SJSA1 (cell line): ENCODE data around the gene FAM20A. TPM values are rescaled to one million over a fixed set of nuclear protein-coding genes. Genes with fewer than 3 reads are reported as not detected.
A peak's percentile ranks its signal among the peaks of the same experiment; 100 is the strongest.
"Not testable (repeated sequence)": the region's sequence is repeated elsewhere in the genome, so short reads cannot be mapped to it uniquely, and the experiment has no call there.

Experiments
- DNase-seq, 2 experiments: peaks; one replicate each; pipeline ENCODE4 v3.0.0-alpha.2; 2015 to 2020; ENCODE audit warnings: low spot score in 2 of 2, low read depth in 1 of 2
- H3K27ac ChIP-seq: fragments of 250-450 bp; sonication (Bioruptor Pico); 2 replicates; pipeline ENCODE4 v1.5.1; 2020; ENCODE audit warnings: mild to moderate bottlenecking, moderate library complexity
- H3K27me3 ChIP-seq: fragments of 250-450 bp; sonication (Bioruptor Pico); replicated peaks from 2 replicates; pipeline ENCODE4 v1.5.1; 2020; ENCODE audit warnings: mild to moderate bottlenecking, moderate library complexity
- H3K36me3 ChIP-seq: fragments of 250-450 bp; sonication (Bioruptor Pico); 2 replicates; pipeline ENCODE4 v1.5.1; 2020; ENCODE audit warnings: mild to moderate bottlenecking
- H3K4me1 ChIP-seq: fragments of 250-450 bp; sonication (Bioruptor Pico); replicated peaks from 2 replicates; pipeline ENCODE4 v1.6.1; 2021; ENCODE audit warnings: mild to moderate bottlenecking
- H3K4me3 ChIP-seq: fragments of 250-450 bp; sonication (Bioruptor Pico); 2 replicates; pipeline ENCODE4 v1.5.1; 2020; ENCODE audit warnings: mild to moderate bottlenecking
- H3K9me3 ChIP-seq: fragments of 250-450 bp; sonication (Bioruptor Pico); replicated peaks from 2 replicates; pipeline ENCODE4 v1.5.1; 2020; ENCODE audit warnings: mild to moderate bottlenecking
- total RNA-seq: library from RNA; depleted of rRNA; stranded (reverse); fragments of >200 nt; shearing (Covaris generic); gene quantifications from 2 replicates; pipeline ENCODE4 v1.2.3, GENCODE V29; 2014

Gene FAM20A
- total RNA-seq, 1 experiment from 2014 or later, result not detected

DNA sequence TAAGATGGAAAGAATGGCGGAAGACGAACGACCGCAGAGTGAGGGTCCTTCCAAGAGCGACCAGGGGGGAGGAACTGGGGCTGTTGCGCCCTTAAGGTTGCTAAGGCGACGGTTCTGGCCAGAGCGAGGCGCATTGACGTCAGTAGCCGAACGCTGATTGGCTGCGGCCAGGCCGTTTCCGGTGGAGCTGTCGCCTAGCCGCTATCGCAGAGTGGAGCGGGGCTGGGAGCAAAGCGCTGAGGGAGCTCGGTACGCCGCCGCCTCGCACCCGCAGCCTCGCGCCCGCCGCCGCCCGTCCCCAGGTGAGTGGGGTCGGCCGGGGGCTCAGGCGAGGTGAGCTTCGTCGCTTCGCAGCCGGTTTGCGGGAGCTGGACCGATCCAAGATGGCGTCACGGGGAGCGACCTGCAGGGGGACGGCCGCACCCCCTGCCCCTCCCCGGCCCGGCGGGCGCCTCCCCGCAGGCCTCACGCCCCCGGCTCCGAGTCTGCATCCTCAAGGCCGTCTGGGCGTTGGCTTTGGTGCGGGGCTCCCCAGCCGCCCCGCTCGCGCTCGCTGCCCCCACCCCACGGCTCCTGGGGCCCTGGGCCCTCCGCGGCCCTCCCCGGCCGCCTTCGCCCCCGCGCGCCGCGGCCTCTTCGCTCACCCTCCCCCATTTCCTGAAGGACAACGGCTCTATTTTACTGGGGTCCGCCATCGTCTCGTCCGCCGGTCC lies 88.8 kb downstream of the FAM20A start, which contains the start of gene PRKAR1A:
TSS of gene PRKAR1A (plus strand) at position 184 of the 713 bp plus-strand sequence. CDS start 2,970 bp downstream, outside the sequence.
- no peaks in the 10 kb centered on the region for H3K9me3 ChIP-seq
- no peaks in the 10 kb centered on the region for H3K27me3 ChIP-seq
- peak within 1 kb of the TSS; percentile 99 for H3K4me3 ChIP-seq
- peaks cover 47% of the 10 kb centered on the region for H3K36me3 ChIP-seq
- peak; percentile 95 to 99 for DNase-seq
- peaks cover 32% of the 10 kb centered on the region for H3K4me1 ChIP-seq
- peak within 1 kb of the TSS; percentile 100 for H3K27ac ChIP-seq

DNA sequence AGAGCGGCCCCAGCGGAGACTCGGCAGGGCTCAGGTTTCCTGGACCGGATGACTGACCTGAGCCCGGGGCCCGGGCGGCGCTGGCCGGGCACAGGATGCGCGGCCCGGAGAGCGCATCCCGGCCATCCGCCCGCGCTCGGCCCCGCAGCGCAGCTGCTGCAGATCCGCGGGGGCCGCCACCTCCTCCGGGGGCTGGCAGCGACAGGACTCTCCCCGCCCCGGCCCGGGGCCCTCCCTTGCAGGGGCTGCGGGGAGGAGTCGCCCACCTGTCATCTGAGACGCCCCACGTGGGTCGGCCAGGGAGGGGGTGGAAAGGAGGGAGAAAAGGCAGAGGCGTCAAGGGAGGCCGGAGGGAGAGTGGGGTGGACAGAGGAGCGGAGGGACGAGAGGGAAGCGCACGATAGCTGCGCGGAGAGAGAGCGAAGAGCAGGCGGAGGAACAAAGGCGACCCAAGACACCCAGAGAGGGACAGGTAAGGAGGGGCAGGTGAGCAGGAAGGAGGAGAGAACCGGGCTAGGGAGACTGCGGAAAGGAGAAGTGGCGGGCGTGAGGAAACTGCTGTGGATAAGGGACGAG lies 89.4 kb downstream of the FAM20A start:
- DNase-seq, result peak; percentile 72 to 73
- Histone ChIP-seq H3K27me3 (no peaks in the 10 kb centered on the region), H3K36me3 (peaks cover 40% of the 10 kb centered on the region), H3K4me1 (peaks cover 38% of the 10 kb centered on the region), H3K27ac (peak overlapping the region; percentile 100), H3K9me3 (no peaks in the 10 kb centered on the region), H3K4me3 (peak overlapping the region; percentile 99)

DNA sequence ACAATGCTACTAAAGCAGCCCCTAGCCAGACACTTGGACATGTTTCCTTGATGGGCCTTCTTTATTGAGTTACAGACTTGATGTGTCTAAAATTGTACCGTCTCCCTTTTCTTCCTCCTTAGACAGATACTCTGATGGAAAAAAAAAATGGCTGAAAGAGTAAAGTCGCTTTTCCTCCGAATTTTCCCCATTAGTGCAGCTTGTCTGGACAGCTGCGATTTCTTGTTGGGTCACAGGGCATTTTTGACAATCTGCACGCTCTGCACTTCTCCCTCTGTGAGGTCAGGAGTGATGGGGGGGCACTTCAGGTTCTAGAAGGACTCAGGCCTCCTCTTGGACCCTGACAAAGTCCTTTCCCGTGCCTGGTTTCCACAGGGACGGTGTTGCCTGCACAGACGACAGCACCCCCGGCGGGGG lies 89.9 kb downstream of the FAM20A start:
- Histone ChIP-seq H3K36me3 (peaks cover 35% of the 10 kb centered on the region), H3K4me3 (peak overlapping the region; percentile 99), H3K4me1 (peaks cover 38% of the 10 kb centered on the region), H3K27me3 (no peaks in the 10 kb centered on the region), H3K9me3 (no peaks in the 10 kb centered on the region), H3K27ac (no peak overlapping the region; the same call in 1 of the 2 replicates)
- no peak for DNase-seq

DNA sequence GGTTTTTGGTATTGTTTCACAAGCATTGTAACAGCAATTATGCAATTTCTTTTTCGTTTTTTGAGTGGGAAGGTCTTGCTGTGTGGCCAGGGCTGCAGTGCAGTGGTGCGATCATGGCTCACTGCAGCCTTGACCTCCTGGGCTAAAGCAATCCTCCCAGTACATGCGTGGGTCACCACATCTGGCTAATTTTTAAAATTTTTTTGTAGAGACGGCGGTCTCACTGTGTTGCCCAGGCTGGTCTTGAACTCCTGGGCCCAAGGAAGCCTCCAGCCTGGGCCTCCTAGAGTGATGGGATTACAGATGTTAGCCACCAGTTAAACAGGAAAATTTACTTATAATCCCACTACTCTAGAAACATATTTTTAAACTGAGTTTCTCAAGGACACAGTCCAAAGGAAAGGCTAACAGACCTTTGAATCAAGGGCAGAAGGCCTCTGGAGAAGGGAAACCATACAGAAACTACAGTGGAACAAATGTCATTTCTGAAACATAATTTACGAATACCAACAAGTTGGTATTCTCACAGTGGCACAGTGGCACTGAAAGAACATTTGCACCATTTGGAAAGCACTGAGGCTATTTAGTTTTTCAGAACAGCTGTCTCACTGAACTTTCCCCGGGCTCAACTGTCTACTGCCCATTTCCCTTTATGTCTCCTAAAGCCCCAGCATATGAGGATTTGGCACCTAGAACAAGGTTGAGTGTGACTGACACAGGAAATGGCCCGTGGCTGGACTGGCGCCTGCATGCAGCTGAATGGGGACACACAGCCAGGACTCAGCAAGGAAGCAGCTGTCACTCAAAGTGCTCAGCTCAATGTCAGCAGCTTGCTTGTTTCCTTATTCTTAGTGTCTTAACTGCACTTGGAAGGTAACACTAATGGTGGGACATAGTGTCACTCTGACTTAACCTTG lies 91.8 kb downstream of the FAM20A start:
- DNase-seq, result no peak
- no peaks in the 10 kb centered on the region for H3K27me3 ChIP-seq

DNA sequence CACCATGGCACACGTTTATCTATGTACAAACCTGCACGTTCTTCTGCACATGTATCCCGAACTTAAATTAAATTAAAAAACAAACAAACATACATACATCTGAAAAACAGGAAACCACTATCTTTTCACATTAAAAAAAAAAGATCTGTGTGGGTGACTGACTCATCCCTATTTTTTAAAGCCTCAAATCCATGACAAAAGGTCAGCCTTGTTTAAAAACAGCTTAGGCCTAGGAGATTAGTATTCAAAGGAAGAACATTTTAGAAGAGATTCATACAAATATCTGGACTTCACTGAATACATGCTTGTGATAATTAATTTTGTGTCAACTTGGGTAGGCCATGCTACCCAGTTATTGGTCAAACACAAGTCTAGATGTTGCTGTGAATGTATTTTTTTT lies 93.6 kb downstream of the FAM20A start:
- H3K4me3 ChIP-seq, result no peak overlapping the region
- peaks cover 5% of the 10 kb centered on the region for H3K36me3 ChIP-seq
- peak in 1 of 2 experiments; percentile 14 for DNase-seq
- H3K27me3 ChIP-seq, result no peaks in the 10 kb centered on the region
- no peak overlapping the region for H3K27ac ChIP-seq
- peaks cover 23% of the 10 kb centered on the region for H3K4me1 ChIP-seq
- H3K9me3 ChIP-seq, result no peaks in the 10 kb centered on the region

More for the DNA sequence above, 91.8 kb downstream of the FAM20A start:
- peaks cover 17% of the 10 kb centered on the region for H3K36me3 ChIP-seq
- peaks cover 28% of the 10 kb centered on the region for H3K4me1 ChIP-seq
- no peaks in the 10 kb centered on the region for H3K9me3 ChIP-seq
- no peak overlapping the region for H3K27ac ChIP-seq
- no peak overlapping the region for H3K4me3 ChIP-seq

DNA sequence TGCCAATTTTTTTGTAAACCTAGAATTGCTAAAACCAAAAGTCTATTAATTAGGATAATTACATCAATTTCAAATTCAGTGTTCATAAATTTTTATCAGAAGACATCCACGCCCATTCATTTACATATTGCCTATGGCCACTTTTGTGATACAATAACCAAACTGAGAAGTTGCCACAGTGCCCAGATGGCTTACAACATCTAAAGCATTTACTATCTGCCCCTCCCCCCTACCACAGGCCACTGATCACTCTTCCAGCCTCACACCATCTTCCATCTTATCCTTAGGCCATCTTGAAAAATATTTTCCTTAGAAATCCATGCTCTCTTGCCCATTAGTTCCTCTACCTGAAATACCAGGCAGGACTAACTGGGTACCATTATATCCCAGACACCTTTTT lies 95.2 kb downstream of the FAM20A start:
- no peak for DNase-seq
- Histone ChIP-seq H3K4me3 (no peak overlapping the region), H3K9me3 (no peaks in the 10 kb centered on the region; the same call in 1 of the 2 replicates), H3K4me1 (peaks cover 13% of the 10 kb centered on the region), H3K27me3 (peaks cover 2% of the 10 kb centered on the region; the same call in 1 of the 2 replicates), H3K36me3 (no peaks in the 10 kb centered on the region), H3K27ac (no peak overlapping the region)

DNA sequence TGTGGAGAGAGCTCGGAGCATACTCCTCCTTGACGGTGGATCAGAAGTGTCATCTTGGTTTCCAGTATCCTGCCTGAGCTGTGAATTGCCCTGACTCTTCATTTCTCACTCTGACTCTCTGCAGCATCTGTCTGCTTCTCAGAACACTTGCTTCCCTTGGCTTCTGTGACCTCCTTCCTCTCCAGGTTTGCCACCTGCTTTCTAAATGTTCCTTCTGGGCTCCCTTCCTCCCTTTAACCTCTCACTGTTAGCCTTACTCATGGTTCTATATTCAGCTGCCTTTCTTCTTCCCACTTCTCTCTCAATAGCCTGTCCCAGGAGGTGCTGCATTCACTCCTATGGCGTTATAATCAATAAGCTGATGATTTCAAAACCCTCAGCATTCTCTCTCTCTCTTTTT lies 100.1 kb downstream of the FAM20A start:
- no peak overlapping the region for H3K27ac ChIP-seq

DNA sequence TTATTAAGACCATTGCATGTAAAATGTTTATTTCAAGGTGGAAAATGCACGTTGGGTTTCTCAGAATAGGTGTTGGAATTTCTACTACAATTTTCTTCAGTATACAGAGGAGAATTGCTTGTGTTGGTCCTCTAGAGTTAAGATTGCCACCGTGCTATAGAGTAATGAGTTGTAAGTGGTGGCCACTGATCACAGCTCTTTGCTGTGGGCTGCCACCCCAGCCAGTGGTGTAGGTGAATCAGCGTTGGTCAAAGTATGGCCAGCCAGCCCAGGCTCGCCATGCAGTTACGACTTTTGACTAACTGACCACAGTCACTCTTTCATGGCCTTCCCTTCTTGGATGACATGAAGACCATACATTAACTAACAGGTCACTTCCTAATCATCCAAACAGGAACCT lies 101.6 kb downstream of the FAM20A start:
- no peak for DNase-seq
- no peaks in the 10 kb centered on the region; the same call in 1 of the 2 replicates for H3K9me3 ChIP-seq
- no peaks in the 10 kb centered on the region for H3K4me1 ChIP-seq

More for the DNA sequence above, 100.1 kb downstream of the FAM20A start:
- Histone ChIP-seq H3K4me3 (no peak overlapping the region), H3K9me3 (no peaks in the 10 kb centered on the region; the same call in 1 of the 2 replicates), H3K27me3 (peaks cover 2% of the 10 kb centered on the region; the same call in 1 of the 2 replicates), H3K4me1 (no peaks in the 10 kb centered on the region), H3K36me3 (no peaks in the 10 kb centered on the region)
- DNase-seq, result no peak

DNA sequence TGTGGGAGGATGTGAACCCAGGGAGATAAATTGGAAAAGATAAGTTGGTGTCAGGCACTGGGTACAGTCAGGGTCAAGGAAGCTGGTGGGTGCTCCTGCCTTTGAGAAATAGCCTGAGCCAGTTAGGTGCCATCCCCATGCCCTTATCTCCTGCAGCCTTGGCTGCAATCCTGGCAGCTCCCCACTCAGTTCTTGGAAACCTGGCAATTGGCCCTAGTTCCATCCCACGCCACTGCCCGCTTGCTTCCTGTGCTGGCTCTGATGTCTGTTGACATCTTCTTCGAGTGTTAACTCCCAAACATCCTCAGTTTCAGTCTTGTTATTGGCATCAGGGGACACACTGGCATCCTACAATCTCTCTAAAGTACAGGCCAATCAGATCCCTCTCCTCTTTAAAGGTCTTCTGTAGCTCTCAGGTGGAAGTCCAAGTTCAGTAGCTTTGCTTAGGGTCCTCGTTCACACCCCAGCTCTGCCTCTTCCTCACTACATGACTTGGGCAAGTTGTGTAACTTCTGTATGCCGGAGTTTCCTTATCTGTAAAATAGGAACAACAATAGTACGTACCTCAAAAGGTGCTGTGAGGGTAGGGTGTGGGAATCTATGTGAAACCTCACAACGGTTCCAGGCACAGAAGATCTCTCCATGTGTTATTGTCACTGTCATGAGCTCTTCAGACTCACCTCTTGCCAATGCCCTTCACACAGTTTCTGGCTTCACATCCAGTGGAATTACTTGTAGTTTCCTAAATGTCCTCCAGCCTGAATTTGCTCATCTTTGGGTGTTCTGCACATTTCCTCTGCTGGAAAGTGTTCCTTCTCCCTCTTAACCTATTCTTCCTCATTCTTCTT lies 102.5 kb downstream of the FAM20A start:
- H3K9me3 ChIP-seq, result no peaks in the 10 kb centered on the region; the same call in 1 of the 2 replicates
- no peaks in the 10 kb centered on the region for H3K36me3 ChIP-seq
- H3K4me1 ChIP-seq, result no peaks in the 10 kb centered on the region
- peaks cover 2% of the 10 kb centered on the region; the same call in 1 of the 2 replicates for H3K27me3 ChIP-seq
- no peak overlapping the region for H3K27ac ChIP-seq
- no peak overlapping the region for H3K4me3 ChIP-seq
- DNase-seq, result no peak

More for the DNA sequence above, 101.6 kb downstream of the FAM20A start:
- Histone ChIP-seq H3K27ac (no peak overlapping the region), H3K36me3 (no peaks in the 10 kb centered on the region), H3K27me3 (peaks cover 2% of the 10 kb centered on the region; the same call in 1 of the 2 replicates), H3K4me3 (no peak overlapping the region)

DNA sequence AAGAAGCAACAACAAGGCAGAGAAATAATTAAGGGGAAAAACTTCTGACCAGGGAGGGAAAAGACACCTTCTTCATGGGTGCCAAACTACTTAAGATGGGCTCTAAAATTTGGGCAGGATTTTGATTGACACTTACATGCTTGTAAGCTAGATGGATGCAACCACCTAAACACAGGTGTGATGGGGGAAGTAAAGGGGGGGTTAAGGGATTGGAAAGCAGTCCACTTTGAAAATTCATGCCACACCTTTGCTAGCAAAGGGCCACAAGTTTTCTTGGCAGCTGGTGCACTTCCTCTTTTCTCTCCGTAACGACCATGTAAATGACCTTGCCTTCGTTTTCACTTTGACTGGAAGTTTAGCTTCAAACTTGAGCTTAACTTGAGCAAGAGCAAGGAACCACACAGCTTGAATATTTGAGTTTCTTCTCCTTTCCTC lies 103.3 kb downstream of the FAM20A start:
- Histone ChIP-seq H3K4me3 (no peak overlapping the region), H3K27ac (no peak overlapping the region), H3K36me3 (no peaks in the 10 kb centered on the region), H3K27me3 (peaks cover 2% of the 10 kb centered on the region; the same call in 1 of the 2 replicates), H3K9me3 (no peaks in the 10 kb centered on the region; the same call in 1 of the 2 replicates), H3K4me1 (no peaks in the 10 kb centered on the region)
- DNase-seq, result no peak

DNA sequence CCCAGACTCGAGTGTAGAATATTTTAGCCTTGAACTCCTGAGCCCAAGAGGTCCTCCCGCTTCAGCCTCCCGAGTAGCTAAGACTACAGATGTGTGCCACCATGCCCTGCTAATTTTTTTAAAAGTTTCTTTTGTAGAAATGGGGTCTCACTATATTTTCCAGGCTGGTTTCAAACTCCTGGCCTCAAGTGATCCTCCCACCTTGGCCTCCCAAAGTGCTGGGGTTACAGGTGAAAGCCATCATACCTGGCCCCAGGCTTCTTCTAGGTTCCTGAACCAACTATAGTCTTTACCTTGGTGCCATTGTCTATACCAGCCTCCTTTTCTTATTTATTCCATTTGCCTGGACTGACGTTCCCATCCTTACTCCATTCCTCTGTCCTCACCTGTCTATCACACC lies 106.1 kb downstream of the FAM20A start:
- Histone ChIP-seq H3K4me1 (no peaks in the 10 kb centered on the region), H3K27me3 (no peaks in the 10 kb centered on the region), H3K27ac (no peak overlapping the region), H3K9me3 (no peaks in the 10 kb centered on the region), H3K36me3 (no peaks in the 10 kb centered on the region), H3K4me3 (no peak overlapping the region)
- DNase-seq, result no peak

DNA sequence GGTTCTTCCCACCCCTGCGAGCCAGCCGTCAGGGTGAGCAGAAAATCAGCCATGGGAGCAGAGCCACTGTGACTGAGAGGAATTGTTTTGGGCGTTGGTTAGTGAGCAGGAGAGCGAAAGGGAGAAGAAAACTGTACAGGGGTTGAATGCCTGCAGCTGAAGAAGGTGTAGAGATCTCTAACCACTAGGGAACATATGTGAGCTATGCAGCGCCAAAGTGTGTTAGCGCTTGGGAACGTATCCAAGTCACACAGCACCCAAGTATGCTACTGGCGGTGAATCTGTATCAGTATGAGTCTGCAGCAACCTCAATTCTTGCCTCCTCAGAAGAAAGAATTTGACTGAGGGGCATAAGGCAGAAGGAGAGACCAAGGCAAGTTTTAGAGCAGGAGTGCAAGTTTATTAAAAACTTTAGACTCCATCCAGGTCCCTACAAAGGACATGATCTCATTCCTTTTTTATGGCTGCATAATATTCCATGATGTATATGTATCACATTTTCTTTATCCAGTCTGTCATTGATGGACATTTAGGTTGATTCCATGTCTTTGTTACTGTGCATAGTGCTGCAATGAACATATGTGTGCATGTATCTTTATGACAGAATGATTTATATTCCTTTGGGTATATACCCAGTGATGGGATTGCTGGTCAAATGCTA lies 108.6 kb downstream of the FAM20A start:
- H3K4me1 ChIP-seq, H3K36me3 ChIP-seq, DNase-seq, H3K4me3 ChIP-seq, H3K9me3 ChIP-seq, H3K27ac ChIP-seq, H3K27me3 ChIP-seq: not testable (repeated sequence)
